A549 treated with RU486 at 1 μM for 4 hours (cell line): ENCODE data around the gene TAF6. TPM values are rescaled to one million over a fixed set of nuclear protein-coding genes. Genes with fewer than 3 reads are reported as not detected.

Experiments used
- total RNA-seq: library from RNA; stranded (reverse); fragments of 200-300 nt; extraction: Qiagen RNA extraction; gene quantifications from 5 replicates; pipeline ENCODE4 v1.2.3, GENCODE V29; 2022; ENCODE audit warnings: low read depth

The TAF6 gene
- 57.6 to 68.0 TPM (median 64.7 TPM) in 5 replicates for total RNA-seq

GRCh38 chr7:100119072-100119969 lies at the start of gene TAF6, which contains the start of gene CNPY4:
TSS of gene TAF6 (minus strand) at chr7:100119358. CDS start at chr7:100114209, 5,149 bp downstream.
TSS of gene CNPY4 (plus strand) at chr7:100119634. CDS start at chr7:100119745, 111 bp downstream.

GRCh38 chr7:100158229-100159098 lies 39.3 kb upstream of the TAF6 start, which contains the start of gene TRAPPC14:
TSS of gene TRAPPC14 (minus strand) at chr7:100158723. CDS start at chr7:100158499, 224 bp downstream.

GRCh38 chr7:100148559-100149328 lies 29.6 kb upstream of the TAF6 start, which contains the start of gene LAMTOR4:
TSS of gene LAMTOR4 (plus strand) at chr7:100148918. CDS start at chr7:100148973, 55 bp downstream.

GRCh38 chr7:100126931-100127865 lies 8.0 kb upstream of the TAF6 start, which contains the start of gene MBLAC1:
TSS of gene MBLAC1 (plus strand) at chr7:100126967. CDS start at chr7:100127396, 429 bp downstream.

GRCh38 chr7:100101016-100101862 lies 17.9 kb downstream of the TAF6 start, which contains the start of the genes AP4M1 and MCM7:
TSS of gene AP4M1 (plus strand) at chr7:100101643. CDS start at chr7:100101715, 72 bp downstream.
TSS of gene MCM7 (minus strand) at chr7:100101397. CDS start at chr7:100101294, 103 bp downstream.

GRCh38 chr7:100088621-100089457 lies 30.3 kb downstream of the TAF6 start, which contains the start of gene COPS6:
TSS of gene COPS6 (plus strand) at chr7:100088969. CDS start at chr7:100088991, 22 bp downstream.

GRCh38 chr7:100081535-100082102 lies 37.5 kb downstream of the TAF6 start, which contains the start of gene ZNF3:
TSS of gene ZNF3 (minus strand) at chr7:100081723. CDS start at chr7:100077357, 4,366 bp downstream.

Other genes with a start within 250 kb of the TAF6 start
- gene OR2AE1, start 242.3 kb downstream of the TAF6 start, total RNA-seq = not detected in 5 replicates
- gene TRIM4, start 199.8 kb downstream of the TAF6 start, total RNA-seq = 20.5 to 27.9 TPM (median 26.3 TPM) in 5 replicates
- 0.14 to 0.31 TPM (median 0.21 TPM) in 4 of 5 replicates, not detected in the other for gene GJC3, start 189.7 kb downstream of the TAF6 start, total RNA-seq
- gene AZGP1, start 143.3 kb downstream of the TAF6 start, total RNA-seq = 0.27 TPM in 1 of 5 replicates, not detected in the others
- 6.1 to 9.9 TPM (median 9.2 TPM) in 5 replicates for gene ZKSCAN1, start 103.8 kb downstream of the TAF6 start, total RNA-seq
- 9.3 to 12.1 TPM (median 10.1 TPM) in 5 replicates for gene ZSCAN21, start 69.6 kb downstream of the TAF6 start, total RNA-seq
- gene ZNF3, start 37.6 kb downstream of the TAF6 start, total RNA-seq = 18.2 to 23.1 TPM (median 19.7 TPM) in 5 replicates
- 149 to 206 TPM (median 179 TPM) in 5 replicates for gene COPS6, start 30.4 kb downstream of the TAF6 start, total RNA-seq
- gene MCM7, start 18.0 kb downstream of the TAF6 start, total RNA-seq = 234 to 255 TPM (median 254 TPM) in 5 replicates
- 12.3 to 15.4 TPM (median 14.5 TPM) in 5 replicates for gene AP4M1, start 17.7 kb downstream of the TAF6 start, total RNA-seq
- gene CNPY4, start 276 bp upstream of the TAF6 start, total RNA-seq = 10.5 to 12.4 TPM (median 10.8 TPM) in 5 replicates
- gene MBLAC1, start 7.6 kb upstream of the TAF6 start, total RNA-seq = 2.7 to 3.8 TPM (median 3.1 TPM) in 5 replicates
- gene LAMTOR4, start 29.6 kb upstream of the TAF6 start, total RNA-seq = 141 to 188 TPM (median 175 TPM) in 5 replicates
- 8.7 to 16.1 TPM (median 12.9 TPM) in 5 replicates for gene TRAPPC14, start 39.4 kb upstream of the TAF6 start, total RNA-seq
- gene GAL3ST4, start 49.3 kb upstream of the TAF6 start, total RNA-seq = 0.07 to 0.08 TPM in 2 of 5 replicates, not detected in the others
- 0.54 to 1.1 TPM (median 0.96 TPM) in 5 replicates for gene GPC2, start 58.0 kb upstream of the TAF6 start, total RNA-seq
- gene STAG3, start 58.6 kb upstream of the TAF6 start, total RNA-seq = 0.10 to 0.50 TPM (median 0.20 TPM) in 4 of 5 replicates, not detected in the other
- not detected in 5 replicates for gene PVRIG, start 100.6 kb upstream of the TAF6 start, total RNA-seq
- gene SPDYE3, start 188.3 kb upstream of the TAF6 start, total RNA-seq = not detected in 5 replicates
- gene PILRB, start 238.8 kb upstream of the TAF6 start, total RNA-seq = 17.3 to 30.3 TPM (median 27.1 TPM) in 5 replicates